Kidney epithelial cell (primary cell): Measurements from ENCODE around the gene CCDC57. TPM values are rescaled to one million over a fixed set of nuclear protein-coding genes. Genes with fewer than 3 reads are reported as not detected.

Source experiments
- DNase-seq: peaks from one replicate; pipeline ENCODE4 v3.0.0-alpha.2; 2010; ENCODE audit warnings: low read depth
- H3K27me3 ChIP-seq: 2 replicates; pipeline ENCODE4 v1.6.0; 2011; ENCODE audit warnings: low read length; ENCODE audit not compliant: control insufficient read depth, insufficient read depth
- H3K36me3 ChIP-seq: 2 replicates; pipeline ENCODE4 v1.5.1; 2011; ENCODE audit warnings: low read length; ENCODE audit not compliant: control insufficient read depth, insufficient read depth
- H3K4me3 ChIP-seq: 2 replicates; pipeline ENCODE4 v1.5.1; 2011; ENCODE audit warnings: low read depth, mild to moderate bottlenecking, control low read depth, low read length
- CTCF ChIP-seq: IDR thresholded peaks from 2 replicates; pipeline ENCODE4 v1.5.1; 2011; ENCODE audit warnings: mild to moderate bottlenecking, moderate library complexity, low read length, control low read depth, inconsistent platforms; ENCODE audit not compliant: insufficient read depth, poor library complexity, severe bottlenecking
- total RNA-seq: library from RNA; depleted of rRNA; stranded (reverse); fragments of >200 nt; gene quantifications from 2 replicates; pipeline ENCODE4 v1.2.3, GENCODE V29; 2015

The CCDC57 gene
- total RNA-seq, 1 donor from 2014 or later, result 25.5 TPM

GRCh38 chr17:82114447-82114846, 98.2 kb downstream of the CCDC57 start:
- no peak overlapping the region for H3K4me3 ChIP-seq
- no peak for TF ChIP-seq CTCF
- no peaks in the 10 kb centered on the region for H3K27me3 ChIP-seq
- peaks cover 1% of the 10 kb centered on the region for H3K36me3 ChIP-seq
- DNase-seq, result no peak

GRCh38 chr17:82113941-82114340, 98.7 kb downstream of the CCDC57 start:
- Histone ChIP-seq H3K36me3 (peaks cover 1% of the 10 kb centered on the region), H3K4me3 (no peak overlapping the region), H3K27me3 (no peaks in the 10 kb centered on the region)
- no peak for TF ChIP-seq CTCF
- no peak for DNase-seq

GRCh38 chr17:82113422-82113821, 99.2 kb downstream of the CCDC57 start:
- no peak for DNase-seq
- H3K27me3 ChIP-seq, result no peaks in the 10 kb centered on the region
- no peak overlapping the region for H3K4me3 ChIP-seq
- TF ChIP-seq CTCF, result no peak
- peaks cover 1% of the 10 kb centered on the region for H3K36me3 ChIP-seq

DNA sequence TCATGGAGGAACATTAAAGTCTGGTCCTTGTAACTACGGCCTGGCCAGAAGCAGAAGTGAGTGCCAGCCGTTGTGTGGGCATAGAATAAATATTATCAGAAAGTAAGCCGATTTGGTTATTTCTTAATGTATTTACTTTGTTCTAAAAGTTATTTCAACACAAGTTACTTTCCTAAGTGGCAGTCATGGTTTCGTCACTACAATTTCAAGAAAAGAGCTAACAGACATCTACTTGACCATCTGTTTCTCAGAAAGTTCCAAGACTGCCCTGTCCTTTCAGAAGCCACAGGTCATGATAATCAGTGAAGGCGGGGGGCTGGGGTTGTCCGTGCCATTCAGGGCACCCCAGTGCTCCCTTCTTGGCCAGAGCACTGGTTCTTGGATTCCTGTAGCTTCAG, 99.7 kb downstream of the CCDC57 start:
- Histone ChIP-seq H3K36me3 (no peaks in the 10 kb centered on the region), H3K27me3 (no peaks in the 10 kb centered on the region), H3K4me3 (no peak overlapping the region)
- no peak for DNase-seq
- no peak for TF ChIP-seq CTCF

DNA sequence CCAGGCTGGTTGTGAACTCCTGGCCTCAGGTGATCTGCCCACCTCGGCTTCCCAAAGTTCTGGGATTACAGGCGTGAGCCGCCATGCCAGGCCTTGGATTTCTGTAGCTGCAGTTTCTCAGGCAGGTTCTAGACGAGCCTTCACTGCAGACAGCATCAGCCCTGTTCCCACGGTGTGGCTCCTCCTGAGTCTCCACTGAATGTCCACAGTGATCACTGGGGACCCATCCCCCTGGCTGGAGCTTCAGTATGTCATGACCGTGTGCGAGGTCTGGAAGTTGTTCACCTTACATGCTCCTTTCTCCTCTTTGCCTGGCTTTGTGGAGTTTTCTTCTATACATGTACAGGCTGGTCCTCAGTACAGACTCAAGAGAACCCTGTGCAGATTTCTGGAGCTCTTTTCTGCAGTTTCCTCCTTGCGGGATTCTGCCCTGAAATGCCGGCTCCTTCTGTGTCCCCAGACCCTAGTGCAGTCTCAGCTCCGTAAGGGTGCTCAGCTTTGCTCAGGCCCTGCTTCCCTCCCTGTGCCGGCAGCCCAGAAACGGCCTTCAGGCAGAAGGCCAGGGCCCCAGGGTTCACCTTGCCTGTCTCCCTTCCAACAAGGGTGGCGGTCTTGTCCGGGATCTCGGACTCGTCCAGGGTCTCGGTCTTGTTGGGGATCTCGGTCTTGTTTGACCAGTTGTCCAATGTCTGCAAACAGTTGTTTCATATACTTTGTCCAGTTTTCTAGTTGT, 100.3 kb downstream of the CCDC57 start:
- no peaks in the 10 kb centered on the region for H3K27me3 ChIP-seq
- no peak for TF ChIP-seq CTCF
- H3K36me3 ChIP-seq, result no peaks in the 10 kb centered on the region
- H3K4me3 ChIP-seq, result no peak overlapping the region
- no peak for DNase-seq

- no peaks in the 10 kb centered on the region for H3K27me3 ChIP-seq
- H3K36me3 ChIP-seq, result no peaks in the 10 kb centered on the region
- no peak overlapping the region for H3K4me3 ChIP-seq
- no peak for TF ChIP-seq CTCF
- peak; percentile 48 for DNase-seq
Measured at GRCh38 chr17:82110298-82110697, 102.3 kb downstream of the CCDC57 start.
